H4 (cell line): ENCODE data around the gene ZFP62. TPM values are rescaled to one million over a fixed set of nuclear protein-coding genes. Genes with fewer than 3 reads are reported as not detected.
"Not testable (repeated sequence)": the region's sequence is repeated elsewhere in the genome, so short reads cannot be mapped to it uniquely, and the experiment has no call there.

Experiments used
- DNase-seq: peaks from one replicate; pipeline ENCODE4 v3.0.0-alpha.2; 2015; ENCODE audit warnings: low spot score
- total RNA-seq: library from RNA; depleted of rRNA; stranded (reverse); fragments of >200 nt; shearing (Covaris generic); gene quantifications from 2 replicates; pipeline ENCODE4 v1.2.3, GENCODE V29; 2014; rRNA removed

Gene ZFP62
- total RNA-seq: 22.6 and 27.7 TPM in 2 replicates

- DNase-seq: peak; percentile 88
Measured at GRCh38 chr5:180860887-180861822, at the start of gene ZFP62. Gene ZFP62 (minus strand): TSS chr5:180861276. CDS start chr5:180861219, 57 bp downstream.

GRCh38 chr5:180910735-180911134 lies 49.7 kb upstream of the ZFP62 start:
- no peak for DNase-seq

- no peak for DNase-seq
Measured at GRCh38 chr5:180910182-180910581, 49.1 kb upstream of the ZFP62 start.

GRCh38 chr5:180909782-180910181 lies 48.7 kb upstream of the ZFP62 start:
- DNase-seq: no peak

GRCh38 chr5:180908998-180909731 lies 48.1 kb upstream of the ZFP62 start:
- DNase-seq: no peak

GRCh38 chr5:180908400-180908799 lies 47.3 kb upstream of the ZFP62 start:
- DNase-seq: no peak

GRCh38 chr5:180901319-180902009 lies 40.4 kb upstream of the ZFP62 start:
- no peak for DNase-seq

GRCh38 chr5:180900178-180900577 lies 39.1 kb upstream of the ZFP62 start:
- DNase-seq: no peak

- no peak for DNase-seq
Measured at GRCh38 chr5:180898621-180899246, 37.7 kb upstream of the ZFP62 start, which contains the start of gene BTNL8. Gene BTNL8 (plus strand): TSS chr5:180899159. CDS start chr5:180899311, 152 bp downstream.

GRCh38 chr5:180895330-180895729 lies 34.3 kb upstream of the ZFP62 start:
- not testable (repeated sequence) for DNase-seq

GRCh38 chr5:180889381-180889780 lies 28.3 kb upstream of the ZFP62 start:
- no peak for DNase-seq

- not testable (repeated sequence) for DNase-seq
Measured at GRCh38 chr5:180885845-180886529, 24.9 kb upstream of the ZFP62 start.

- no peak for DNase-seq
Measured at GRCh38 chr5:180875860-180876426, 14.9 kb upstream of the ZFP62 start.

GRCh38 chr5:180874804-180875582 lies 13.9 kb upstream of the ZFP62 start:
- no peak for DNase-seq

GRCh38 chr5:180873615-180874520 lies 12.8 kb upstream of the ZFP62 start:
- peak; percentile 91 for DNase-seq

- DNase-seq: no peak
Measured at GRCh38 chr5:180872419-180872818, 11.3 kb upstream of the ZFP62 start.

GRCh38 chr5:180870276-180871068 lies 9.4 kb upstream of the ZFP62 start:
- no peak for DNase-seq

- no peak for DNase-seq
Measured at GRCh38 chr5:180869587-180869986, 8.5 kb upstream of the ZFP62 start.
